ENCODE measurements around the gene GRID1. TPM values are rescaled to one million over a fixed set of nuclear protein-coding genes. Genes with fewer than 3 reads are reported as not detected.

GRID1 gene
- total RNA-seq, 1 experiment from 2014 or later: not detected

DNA sequence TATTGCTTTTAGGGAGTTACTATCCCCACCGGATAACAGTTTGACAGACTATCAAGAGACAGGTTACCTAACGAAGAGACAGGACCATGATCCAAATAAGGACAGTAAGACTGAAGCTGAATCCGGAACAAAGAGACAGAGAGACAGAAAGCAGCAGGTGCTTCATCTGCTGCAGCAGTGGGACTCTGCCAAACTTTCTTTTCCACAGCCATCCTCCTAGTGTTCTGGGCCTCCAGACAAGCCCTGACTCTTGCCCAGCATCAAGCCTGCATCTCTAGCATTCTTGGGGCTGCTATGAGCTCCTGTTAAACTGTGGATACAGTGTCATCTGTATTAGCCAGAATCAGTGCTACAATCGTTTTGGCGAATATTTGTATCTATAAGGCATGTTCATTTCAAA lies 761.7 kb downstream of the GRID1 start:
- TF ChIP-seq, protein P1, sequence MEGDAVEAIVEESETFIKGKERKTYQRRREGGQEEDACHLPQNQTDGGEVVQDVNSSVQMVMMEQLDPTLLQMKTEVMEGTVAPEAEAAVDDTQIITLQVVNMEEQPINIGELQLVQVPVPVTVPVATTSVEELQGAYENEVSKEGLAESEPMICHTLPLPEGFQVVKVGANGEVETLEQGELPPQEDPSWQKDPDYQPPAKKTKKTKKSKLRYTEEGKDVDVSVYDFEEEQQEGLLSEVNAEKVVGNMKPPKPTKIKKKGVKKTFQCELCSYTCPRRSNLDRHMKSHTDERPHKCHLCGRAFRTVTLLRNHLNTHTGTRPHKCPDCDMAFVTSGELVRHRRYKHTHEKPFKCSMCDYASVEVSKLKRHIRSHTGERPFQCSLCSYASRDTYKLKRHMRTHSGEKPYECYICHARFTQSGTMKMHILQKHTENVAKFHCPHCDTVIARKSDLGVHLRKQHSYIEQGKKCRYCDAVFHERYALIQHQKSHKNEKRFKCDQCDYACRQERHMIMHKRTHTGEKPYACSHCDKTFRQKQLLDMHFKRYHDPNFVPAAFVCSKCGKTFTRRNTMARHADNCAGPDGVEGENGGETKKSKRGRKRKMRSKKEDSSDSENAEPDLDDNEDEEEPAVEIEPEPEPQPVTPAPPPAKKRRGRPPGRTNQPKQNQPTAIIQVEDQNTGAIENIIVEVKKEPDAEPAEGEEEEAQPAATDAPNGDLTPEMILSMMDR (IDR thresholded peaks at IDR 0.05; ENCODE audit: unreplicated experiment): no peak
- Mint-ChIP-seq H3K4me1 (ENCODE audit: low read depth, unreplicated experiment) (no peaks in the 10 kb centered on the region), H3K27me3 (ENCODE audit: unreplicated experiment) (no peaks in the 10 kb centered on the region), H3K9me3 (ENCODE audit: low read depth, unreplicated experiment) (peaks cover 3% of the 10 kb centered on the region), H3K4me3 (ENCODE audit: low read depth, unreplicated experiment) (no peak overlapping the region), H3K27ac (ENCODE audit: unreplicated experiment) (no peak overlapping the region), H3K36me3 (ENCODE audit: insufficient read depth, unreplicated experiment) (peaks cover 4% of the 10 kb centered on the region)
- BruUV-seq (replicated peaks): no TSS peak
- intact Hi-C loops (cut with micrococcal nuclease; ENCODE audit: unreplicated experiment): no loop called here
- CTCF ChIA-PET: no interaction called here
- DNase-seq: no peak

DNA sequence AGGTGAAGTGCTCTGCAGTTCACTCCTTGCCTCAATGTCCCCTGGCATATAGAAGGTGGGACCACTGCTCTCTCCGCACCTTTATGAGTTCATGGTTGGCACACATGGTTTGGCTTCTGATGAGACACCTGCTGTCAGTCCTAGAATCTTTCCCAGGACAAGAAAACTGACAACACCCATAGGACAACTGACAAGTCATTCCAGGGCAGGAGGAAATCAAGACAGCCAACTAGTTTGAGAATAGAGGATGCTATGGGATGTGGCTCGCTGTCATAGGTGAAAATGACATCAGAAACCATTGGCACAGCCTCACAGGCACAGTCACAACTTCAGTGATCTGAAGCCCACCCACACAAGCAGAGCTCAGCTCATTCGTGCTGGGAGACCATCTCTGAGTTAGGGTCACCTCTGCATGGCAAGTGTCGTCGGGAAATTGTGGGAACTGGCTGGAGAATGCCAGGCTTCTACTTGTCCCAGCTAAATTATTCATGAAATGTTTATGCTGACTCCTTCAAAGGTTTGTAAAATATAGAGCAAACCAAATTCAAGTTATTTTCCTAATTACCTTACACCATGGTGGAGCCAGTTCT lies 762.4 kb downstream of the GRID1 start:
- CTCF ChIA-PET: no interaction called here
- TF ChIP-seq, protein P1 (IDR thresholded peaks at IDR 0.05; ENCODE audit: unreplicated experiment): no peak
- Mint-ChIP-seq H3K27ac (ENCODE audit: unreplicated experiment) (no peak overlapping the region), H3K4me1 (ENCODE audit: low read depth, unreplicated experiment) (no peaks in the 10 kb centered on the region), H3K4me3 (ENCODE audit: low read depth, unreplicated experiment) (no peak overlapping the region), H3K9me3 (ENCODE audit: low read depth, unreplicated experiment) (peaks cover 3% of the 10 kb centered on the region), H3K27me3 (ENCODE audit: unreplicated experiment) (no peaks in the 10 kb centered on the region), H3K36me3 (ENCODE audit: insufficient read depth, unreplicated experiment) (peaks cover 4% of the 10 kb centered on the region)
- no peak for DNase-seq
- intact Hi-C loops (cut with micrococcal nuclease; ENCODE audit: unreplicated experiment): no loop called here
- no TSS peak for BruUV-seq (replicated peaks)

DNA sequence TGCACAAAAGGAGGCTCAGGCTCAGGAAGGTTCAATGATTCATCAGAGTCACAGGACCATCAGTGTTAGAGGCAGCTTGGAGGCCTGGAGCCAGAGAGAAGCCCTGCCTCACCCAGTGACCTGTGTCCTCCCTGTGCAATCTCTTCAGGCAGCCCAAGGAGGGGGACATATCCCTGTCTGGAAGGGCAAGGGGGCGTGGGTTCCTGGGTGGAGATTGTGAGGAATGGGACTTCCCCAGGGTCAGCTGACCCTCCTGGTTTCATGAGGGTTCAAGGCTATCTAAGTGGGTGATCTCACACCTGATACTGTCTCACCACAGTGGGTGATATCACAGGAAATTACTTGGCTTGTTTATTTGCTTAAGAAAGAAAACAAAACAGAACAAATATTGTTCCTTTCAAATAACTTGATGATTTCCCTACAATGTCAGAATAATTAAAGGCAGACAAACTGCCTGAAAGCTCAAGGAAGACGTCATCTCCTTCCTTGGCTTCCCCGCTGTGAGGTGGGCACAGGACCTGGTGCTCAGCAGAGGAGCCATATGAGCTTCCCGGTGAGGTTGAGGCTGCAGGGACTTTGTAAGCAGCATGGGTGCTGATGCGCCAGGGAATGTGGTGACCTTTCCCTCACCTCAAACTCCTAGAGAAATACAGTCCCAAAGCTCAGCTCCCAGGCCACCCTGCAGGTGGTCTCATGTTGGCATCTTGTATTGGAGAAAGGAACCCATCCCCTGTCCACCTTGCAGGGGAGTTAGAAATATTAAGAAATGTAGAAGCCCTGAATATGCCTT lies 763.2 kb downstream of the GRID1 start:
- DNase-seq: no peak
- no TSS peak for BruUV-seq (replicated peaks)

DNA sequence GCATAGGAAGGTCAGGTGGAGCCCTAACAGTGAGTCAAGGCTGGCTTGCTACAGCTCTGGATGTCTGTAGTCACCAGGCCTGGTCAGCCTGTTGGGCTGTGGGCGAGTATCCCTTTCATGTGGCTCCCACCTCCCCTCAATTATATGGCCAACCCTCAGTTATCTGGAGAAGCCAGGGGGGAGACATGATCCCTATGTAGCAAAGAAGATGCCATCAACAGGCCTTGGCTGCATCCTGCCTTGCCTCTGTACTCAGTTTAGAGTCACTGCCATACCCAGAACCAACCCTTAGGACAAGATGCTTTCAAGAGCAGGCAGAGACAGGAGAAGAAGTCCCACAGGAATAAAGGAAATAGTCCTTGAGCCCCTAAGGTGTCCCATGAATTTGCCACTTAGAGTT lies 763.9 kb downstream of the GRID1 start:
- no TSS peak for BruUV-seq (replicated peaks)
- Mint-ChIP-seq H3K4me3 (ENCODE audit: low read depth, unreplicated experiment) (no peak overlapping the region), H3K4me1 (ENCODE audit: low read depth, unreplicated experiment) (no peaks in the 10 kb centered on the region), H3K27me3 (ENCODE audit: unreplicated experiment) (no peaks in the 10 kb centered on the region), H3K36me3 (ENCODE audit: insufficient read depth, unreplicated experiment) (no peaks in the 10 kb centered on the region), H3K27ac (ENCODE audit: unreplicated experiment) (no peak overlapping the region), H3K9me3 (ENCODE audit: low read depth, unreplicated experiment) (peaks cover 3% of the 10 kb centered on the region)
- TF ChIP-seq, protein P1 (IDR thresholded peaks at IDR 0.05; ENCODE audit: unreplicated experiment): no peak
- CTCF ChIA-PET: no interaction called here
- DNase-seq: no peak
- intact Hi-C loops (cut with micrococcal nuclease; ENCODE audit: unreplicated experiment): no loop called here

More for the DNA sequence above, 763.2 kb downstream of the GRID1 start:
- Mint-ChIP-seq H3K36me3 (ENCODE audit: insufficient read depth, unreplicated experiment) (peaks cover 4% of the 10 kb centered on the region), H3K4me3 (ENCODE audit: low read depth, unreplicated experiment) (no peak overlapping the region), H3K27me3 (ENCODE audit: unreplicated experiment) (no peaks in the 10 kb centered on the region), H3K27ac (ENCODE audit: unreplicated experiment) (no peak overlapping the region), H3K4me1 (ENCODE audit: low read depth, unreplicated experiment) (no peaks in the 10 kb centered on the region), H3K9me3 (ENCODE audit: low read depth, unreplicated experiment) (peaks cover 3% of the 10 kb centered on the region)
- CTCF ChIA-PET: no interaction called here
- intact Hi-C loops (cut with micrococcal nuclease; ENCODE audit: unreplicated experiment): no loop called here
- TF ChIP-seq, protein P1 (IDR thresholded peaks at IDR 0.05; ENCODE audit: unreplicated experiment): no peak
